Thoracic aorta (tissue), 2 donors: ENCODE measurements around the gene ATXN10. TPM values are rescaled to one million over a fixed set of nuclear protein-coding genes. Genes with fewer than 3 reads are reported as not detected.

Experiments
- ATAC-seq: fragments of 150-250 bp; one replicate; pipeline ENCODE4 v1.8.0; 2017; ENCODE audit warnings: low read depth; ENCODE audit not compliant: insufficient number of reproducible peaks, low FRiP score
- DNase-seq: peaks from one replicate; pipeline ENCODE4 v3.0.0-alpha.2; 2020; ENCODE audit warnings: low spot score
- H3K27ac ChIP-seq, 2 donors: fragments of 200-600 bp; sonication (generic); 1 replicate in 1 of 2; 2 replicates in 1 of 2; pipeline ENCODE4 v1.5.1; 2016; ENCODE audit warnings: mild to moderate bottlenecking in 2 of 2, moderate library complexity in 2 of 2
- H3K27me3 ChIP-seq: fragments of 200-600 bp; sonication (generic); replicated peaks from 2 replicates; pipeline ENCODE4 v1.6.0; 2016; ENCODE audit warnings: mild to moderate bottlenecking; ENCODE audit not compliant: insufficient read depth
- H3K36me3 ChIP-seq: fragments of 200-600 bp; sonication (generic); one replicate; pipeline ENCODE4 v1.5.1; 2016
- H3K4me1 ChIP-seq, 2 donors: fragments of 200-600 bp; sonication (generic); 1 replicate in 1 of 2; 2 replicates in 1 of 2; pipeline versions ENCODE4 v1.5.1 to v1.6.0; 2016; ENCODE audit warnings: low read depth in 2 of 2, mild to moderate bottlenecking in 1 of 2; ENCODE audit not compliant: control insufficient read depth in 1 of 2
- H3K4me3 ChIP-seq: fragments of 200-600 bp; sonication (generic); 2 replicates; pipeline ENCODE4 v1.5.1; 2016; ENCODE audit warnings: mild to moderate bottlenecking
- H3K9me3 ChIP-seq: fragments of 200-600 bp; sonication (generic); 2 replicates; pipeline ENCODE4 v1.5.1; 2016
- CTCF ChIP-seq: fragments of 200-600 bp; sonication (generic); IDR thresholded peaks from one replicate; pipeline ENCODE4 v1.5.1; 2019; ENCODE audit warnings: antibody characterized with exemption
- total RNA-seq, 2 donors: library from RNA; depleted of rRNA; stranded (reverse); fragments of >200 nt; gene quantifications; one replicate each; pipeline versions ENCODE4 v1.1.0 to v1.2.3, GENCODE V29; 2016

ATXN10 gene
- total RNA-seq, 2 donors from 2014 or later: 52.9 to 164 TPM

DNA sequence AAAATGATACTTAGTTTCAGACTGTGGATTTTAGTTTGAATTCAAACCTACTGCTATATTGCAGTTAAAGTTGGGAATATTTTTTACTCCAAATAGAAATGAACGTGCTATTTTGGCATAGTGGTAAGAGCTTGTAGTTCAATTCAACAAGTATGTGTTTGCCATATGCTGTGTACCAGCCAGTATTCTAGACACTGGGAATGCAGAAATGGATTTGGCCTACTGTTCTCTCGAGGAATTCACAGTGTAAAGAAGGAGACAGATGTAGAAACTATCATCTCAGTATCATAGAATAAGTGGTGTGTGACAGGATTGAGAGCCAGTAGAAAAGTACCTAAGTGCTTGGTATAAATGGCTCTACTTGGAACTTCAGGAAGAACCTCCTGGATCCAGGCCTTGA is 80.4 kb downstream of the ATXN10 start:
- Histone ChIP-seq H3K27ac (no peak overlapping the region), H3K27me3 (no peaks in the 10 kb centered on the region), H3K4me3 (no peak overlapping the region), H3K9me3 (no peaks in the 10 kb centered on the region), H3K36me3 (no peaks in the 10 kb centered on the region), H3K4me1 (peaks cover 5 to 34% of the 10 kb centered on the region in 2 donors)
- TF ChIP-seq CTCF: no peak
- no peak for DNase-seq
- ATAC-seq: no peak

DNA sequence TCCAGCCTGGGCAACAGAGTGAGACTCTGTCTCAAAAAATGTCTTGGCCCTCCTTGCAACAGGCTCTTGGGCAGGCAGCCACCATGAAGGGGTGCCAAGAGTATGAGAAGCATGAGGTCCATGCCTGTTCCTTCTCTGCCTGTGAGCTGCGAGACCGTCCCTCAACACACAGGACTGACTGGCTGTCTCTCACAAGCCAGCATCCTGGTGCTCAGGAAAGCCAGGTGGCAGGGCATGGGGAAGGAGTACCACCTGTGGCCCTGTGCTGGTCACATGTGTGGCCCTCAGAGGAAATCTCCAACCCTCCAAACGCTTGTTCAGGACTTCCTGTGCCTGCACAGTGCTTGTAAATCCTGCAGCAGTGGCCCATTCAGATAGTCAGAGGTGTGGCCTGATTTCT is 83.2 kb downstream of the ATXN10 start:
- peak overlapping the region in 1 of 2 donors; percentile 29 for H3K27ac ChIP-seq
- no peak for TF ChIP-seq CTCF
- peaks cover 5 to 42% of the 10 kb centered on the region in 2 donors for H3K4me1 ChIP-seq

GRCh38 chr22:45756558-45756957 is 84.9 kb downstream of the ATXN10 start:
- no peaks in the 10 kb centered on the region for H3K36me3 ChIP-seq
- DNase-seq (no peak), ATAC-seq (no peak)
- H3K27ac ChIP-seq: peak overlapping the region; percentile 25 to 42
- peak overlapping the region; percentile 30 for H3K4me3 ChIP-seq
- TF ChIP-seq CTCF: no peak
- no peaks in the 10 kb centered on the region for H3K9me3 ChIP-seq
- H3K4me1 ChIP-seq: peaks cover 5 to 42% of the 10 kb centered on the region in 2 donors
- no peaks in the 10 kb centered on the region for H3K27me3 ChIP-seq

More for the DNA sequence above, 83.2 kb downstream of the ATXN10 start:
- no peaks in the 10 kb centered on the region for H3K9me3 ChIP-seq
- H3K27me3 ChIP-seq: no peaks in the 10 kb centered on the region
- DNase-seq: no peak
- H3K4me3 ChIP-seq: no peak overlapping the region
- H3K36me3 ChIP-seq: no peaks in the 10 kb centered on the region
- ATAC-seq: no peak

DNA sequence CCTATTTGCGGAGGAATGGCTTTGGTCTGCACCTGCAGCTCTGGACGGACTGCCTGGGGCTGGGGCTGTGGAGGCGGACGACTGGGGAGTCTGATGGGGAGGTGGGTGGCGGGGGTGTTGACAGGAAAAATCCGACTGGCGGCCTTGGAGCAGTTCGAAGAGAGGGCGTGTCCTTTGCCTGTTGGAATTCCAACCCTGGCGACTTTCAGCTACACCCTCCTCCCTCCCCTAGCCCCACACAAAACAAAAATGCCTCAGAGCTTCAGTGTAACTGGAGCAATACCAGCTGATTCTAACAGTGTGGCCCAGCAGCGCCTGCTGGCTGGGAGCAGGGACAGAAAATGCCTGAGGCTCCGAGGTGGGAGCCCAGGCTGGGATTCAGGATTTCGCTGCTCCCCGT is 85.4 kb downstream of the ATXN10 start:
- DNase-seq (no peak), ATAC-seq (peak; percentile 36)
- TF ChIP-seq CTCF: peak; percentile 47
- no peaks in the 10 kb centered on the region for H3K9me3 ChIP-seq
- H3K4me3 ChIP-seq: peak overlapping the region; percentile 30
- no peaks in the 10 kb centered on the region for H3K36me3 ChIP-seq
- H3K4me1 ChIP-seq: peaks cover 5 to 42% of the 10 kb centered on the region in 2 donors
- no peaks in the 10 kb centered on the region for H3K27me3 ChIP-seq
- peak overlapping the region; percentile 25 to 42 for H3K27ac ChIP-seq

DNA sequence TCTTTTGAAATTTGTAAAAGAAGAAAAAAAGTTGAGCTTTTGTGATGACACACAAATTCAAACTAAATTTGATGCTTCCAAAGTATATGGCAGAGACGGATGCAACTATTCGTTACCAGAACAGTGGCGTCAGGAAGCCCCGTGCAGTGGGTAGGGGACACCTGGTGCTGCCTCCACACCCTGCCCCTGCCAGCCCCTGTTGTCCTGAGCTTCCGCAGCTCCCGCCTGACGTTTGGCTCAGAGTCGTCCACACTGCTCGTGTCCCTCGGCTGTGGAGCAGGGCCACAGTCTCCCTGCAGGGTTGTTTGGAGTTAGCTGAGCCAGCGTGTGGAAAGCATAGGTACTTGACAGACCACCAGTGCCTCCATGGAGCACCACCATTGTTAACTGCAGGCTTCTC is 86.3 kb downstream of the ATXN10 start:
- no peaks in the 10 kb centered on the region for H3K36me3 ChIP-seq
- ATAC-seq: no peak
- no peak overlapping the region for H3K4me3 ChIP-seq
- no peaks in the 10 kb centered on the region for H3K9me3 ChIP-seq
- H3K4me1 ChIP-seq: peaks cover 5 to 42% of the 10 kb centered on the region in 2 donors
- DNase-seq: no peak
- no peak for TF ChIP-seq CTCF
- H3K27ac ChIP-seq: peak overlapping the region in 1 of 2 donors; percentile 42
- no peaks in the 10 kb centered on the region for H3K27me3 ChIP-seq
